Measurements from ENCODE around the gene DNAH8.

Gene DNAH8

DNA sequence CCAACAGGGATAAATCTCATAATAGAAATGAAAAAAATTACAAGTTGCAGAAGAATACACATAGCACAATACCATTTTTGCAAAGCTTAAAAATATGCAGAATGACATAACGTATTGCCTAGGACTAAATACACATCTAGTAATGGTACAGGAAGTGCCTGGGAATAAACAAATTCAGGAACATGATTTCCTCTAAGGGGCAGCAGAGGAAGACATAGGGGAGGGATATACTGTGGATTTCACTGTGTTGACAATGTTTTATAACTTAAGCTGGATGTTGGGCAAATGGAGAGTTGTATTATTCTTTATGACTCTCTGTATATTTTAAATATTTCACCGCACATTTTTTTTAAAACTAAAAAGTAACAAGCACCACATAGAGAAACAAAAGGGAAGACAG lies 6.6 kb upstream of the DNAH8 start:
- DNase-seq (ENCODE audit: extremely low spot score), result no peak
- POLR2A ChIA-PET, result no interaction called here
- CTCF ChIA-PET, result no interaction called here
- TF ChIP-seq, protein P1, sequence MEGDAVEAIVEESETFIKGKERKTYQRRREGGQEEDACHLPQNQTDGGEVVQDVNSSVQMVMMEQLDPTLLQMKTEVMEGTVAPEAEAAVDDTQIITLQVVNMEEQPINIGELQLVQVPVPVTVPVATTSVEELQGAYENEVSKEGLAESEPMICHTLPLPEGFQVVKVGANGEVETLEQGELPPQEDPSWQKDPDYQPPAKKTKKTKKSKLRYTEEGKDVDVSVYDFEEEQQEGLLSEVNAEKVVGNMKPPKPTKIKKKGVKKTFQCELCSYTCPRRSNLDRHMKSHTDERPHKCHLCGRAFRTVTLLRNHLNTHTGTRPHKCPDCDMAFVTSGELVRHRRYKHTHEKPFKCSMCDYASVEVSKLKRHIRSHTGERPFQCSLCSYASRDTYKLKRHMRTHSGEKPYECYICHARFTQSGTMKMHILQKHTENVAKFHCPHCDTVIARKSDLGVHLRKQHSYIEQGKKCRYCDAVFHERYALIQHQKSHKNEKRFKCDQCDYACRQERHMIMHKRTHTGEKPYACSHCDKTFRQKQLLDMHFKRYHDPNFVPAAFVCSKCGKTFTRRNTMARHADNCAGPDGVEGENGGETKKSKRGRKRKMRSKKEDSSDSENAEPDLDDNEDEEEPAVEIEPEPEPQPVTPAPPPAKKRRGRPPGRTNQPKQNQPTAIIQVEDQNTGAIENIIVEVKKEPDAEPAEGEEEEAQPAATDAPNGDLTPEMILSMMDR (IDR thresholded peaks at IDR 0.05; ENCODE audit: control extremely low read depth, extremely low read depth, low read depth, missing control alignments), result no peak

DNA sequence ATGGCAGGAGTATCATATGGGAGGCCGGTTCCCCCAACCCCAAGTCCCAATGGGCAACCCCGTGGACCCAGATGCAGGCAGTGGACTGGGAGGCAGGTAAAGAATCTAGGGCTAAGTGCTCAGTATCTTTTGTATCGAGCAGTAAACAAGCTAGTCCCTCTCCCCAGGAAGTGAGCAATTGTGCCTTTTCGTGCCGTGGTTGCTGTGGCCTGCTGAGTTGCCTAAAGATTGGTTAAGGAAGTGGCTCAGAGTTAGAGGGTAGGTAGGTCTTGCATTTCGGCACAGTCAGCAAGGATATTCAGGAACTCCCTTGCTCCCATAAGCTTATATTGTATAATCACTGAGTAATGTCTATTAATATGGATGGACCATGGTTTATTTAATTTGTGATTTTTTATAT lies 1.3 kb upstream of the DNAH8 start:
- POLR2A ChIA-PET, result no interaction called here
- TF ChIP-seq, protein P1 (IDR thresholded peaks at IDR 0.05; ENCODE audit: control extremely low read depth, extremely low read depth, low read depth, missing control alignments), result no peak
- no peak for DNase-seq (ENCODE audit: extremely low spot score)
- CTCF ChIA-PET, result interaction anchor here (0.9 to 1.2 kb wide), 2 partner anchors 9 to 10 kb away, joined by 3 read pairs; no protein-coding TSS in a partner anchor

DNA sequence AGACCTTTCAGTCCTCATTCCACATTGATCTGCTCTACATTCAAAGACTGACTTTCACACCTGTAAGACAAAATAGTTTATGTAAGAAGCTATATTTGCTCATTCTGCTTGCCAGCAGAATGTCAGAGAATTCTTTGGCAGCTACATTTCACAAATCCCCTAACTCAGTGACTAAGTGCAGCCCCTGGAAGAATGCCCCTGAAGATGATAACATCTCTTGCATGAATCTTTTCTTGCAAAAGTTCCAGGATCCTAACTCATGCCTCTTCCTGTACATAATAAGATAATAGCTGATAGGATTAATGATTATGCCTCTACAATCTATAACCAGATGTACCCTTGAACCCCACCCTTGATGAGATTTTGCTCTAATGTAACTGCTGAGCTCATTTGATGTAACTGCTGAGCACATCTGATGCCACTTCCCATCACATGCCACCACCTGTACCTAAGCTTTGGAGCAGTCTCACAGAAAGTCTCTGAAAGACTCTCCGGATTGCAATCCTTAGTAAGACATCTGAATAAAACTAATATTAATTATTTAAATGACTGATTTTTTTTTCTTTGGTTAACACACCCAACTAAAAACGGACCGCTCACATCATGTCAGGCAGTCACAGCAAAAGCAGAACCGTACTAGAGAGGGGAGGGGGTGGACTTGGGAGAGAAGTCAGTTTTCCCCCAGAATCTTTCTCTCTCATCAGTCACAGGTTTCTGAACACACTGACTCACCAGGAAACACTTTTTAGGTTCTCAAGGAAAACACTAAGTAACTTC lies 684 bp upstream of the DNAH8 start:
- TF ChIP-seq, protein P1 (IDR thresholded peaks at IDR 0.05; ENCODE audit: control extremely low read depth, extremely low read depth, low read depth, missing control alignments), result no peak
- DNase-seq (ENCODE audit: extremely low spot score), result no peak
- POLR2A ChIA-PET, result no interaction called here
- CTCF ChIA-PET, result interaction anchor here (0.9 to 1.5 kb wide), 3 partner anchors 8 to 59 kb away, joined by 3 to 5 read pairs (median 3); no protein-coding TSS in a partner anchor

DNA sequence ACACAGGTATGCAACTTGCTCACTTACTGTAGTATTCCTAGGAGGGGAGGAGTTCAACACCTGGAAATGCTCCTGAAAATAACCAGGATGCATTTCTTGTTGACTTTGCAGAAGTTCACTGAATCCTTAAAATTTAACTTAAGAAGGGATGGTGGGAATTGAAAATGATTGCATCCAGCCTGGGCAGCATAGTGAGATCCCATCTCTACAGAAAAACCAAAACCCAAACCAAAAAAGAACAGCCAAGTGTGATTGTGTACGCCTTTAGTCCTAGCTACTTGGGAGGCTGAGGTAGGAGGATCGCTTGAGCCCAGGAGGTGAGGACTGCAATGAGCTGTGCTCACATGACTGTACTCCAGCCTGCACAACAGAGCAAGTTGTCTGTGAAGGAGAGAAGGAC lies 1.7 kb downstream of the DNAH8 start:
- DNase-seq (ENCODE audit: extremely low spot score), result no peak
- TF ChIP-seq, protein P1 (IDR thresholded peaks at IDR 0.05; ENCODE audit: control extremely low read depth, extremely low read depth, low read depth, missing control alignments), result no peak
- CTCF ChIA-PET, result interaction anchor here (0.6 kb wide), 1 partner anchor 18 kb away, joined by 3 read pairs; no protein-coding TSS in a partner anchor
- POLR2A ChIA-PET, result no interaction called here

DNA sequence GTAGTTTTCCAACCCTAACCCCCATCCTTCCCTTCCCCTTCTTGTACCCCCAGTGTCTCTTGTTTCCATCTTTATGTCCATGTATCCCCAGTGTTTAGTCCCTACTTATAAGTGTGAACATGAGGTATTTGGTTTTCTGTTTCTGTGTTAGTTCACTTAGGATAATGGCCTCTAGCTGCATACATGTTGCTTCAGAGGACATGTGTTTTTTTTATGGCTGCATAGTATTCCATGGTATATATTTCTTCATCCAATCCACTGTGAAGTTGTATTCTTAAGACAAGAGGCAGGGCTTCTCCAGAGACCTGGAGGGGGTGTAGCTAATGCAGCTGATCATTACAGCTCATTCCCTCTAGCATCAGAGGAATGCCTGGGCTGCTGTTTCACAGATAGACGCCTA lies 4.2 kb downstream of the DNAH8 start:
- no peak for DNase-seq (ENCODE audit: extremely low spot score)
- ChIA-PET CTCF (interaction anchor here (1.3 to 2.3 kb wide), 3 partner anchors 10 to 225 kb away, joined by 3 to 6 read pairs (median 6); no protein-coding TSS in a partner anchor), POLR2A (no interaction called here)
- TF ChIP-seq, protein P1 (IDR thresholded peaks at IDR 0.05; ENCODE audit: control extremely low read depth, extremely low read depth, low read depth, missing control alignments), result no peak

DNA sequence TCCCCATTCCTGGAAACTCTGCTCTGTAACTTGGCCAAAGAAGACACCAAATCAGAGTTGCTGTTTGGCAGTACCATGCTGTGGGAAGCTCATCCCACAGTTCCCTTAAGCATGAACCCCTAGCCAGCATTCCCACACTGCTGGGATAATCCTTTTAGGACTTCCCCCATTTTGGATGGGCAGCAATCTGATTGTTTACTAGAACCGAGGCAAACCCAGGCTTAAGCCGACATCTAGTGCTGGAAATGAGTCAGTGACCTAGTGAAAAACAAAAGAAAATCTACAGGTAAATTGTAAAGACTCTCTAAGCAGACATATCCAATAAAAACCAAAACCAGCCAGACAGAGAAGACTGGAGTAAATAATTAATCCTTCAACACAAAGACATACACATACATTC lies 5.2 kb downstream of the DNAH8 start:
- no peak for DNase-seq (ENCODE audit: extremely low spot score)
- TF ChIP-seq, protein P1 (IDR thresholded peaks at IDR 0.05; ENCODE audit: control extremely low read depth, extremely low read depth, low read depth, missing control alignments), result no peak
- ChIA-PET CTCF (interaction anchor here (1.3 to 2.2 kb wide), 2 partner anchors 9 to 226 kb away, joined by 3 to 6 read pairs; no protein-coding TSS in a partner anchor), POLR2A (no interaction called here)

Measured in GM10248 (cell line).